Stimulated activated CD8-positive, alpha-beta memory T cell treated with anti-CD3 and anti-CD28 coated beads, Interleukin-7, amount 100 ng/mL, for 48 hours (primary cell): ENCODE data around the gene ZNF135.

Source experiments
- DNase-seq, 2 donors: peaks; one replicate each; pipeline ENCODE4 v3.0.0-alpha.2; 2020; ENCODE audit warnings: low read depth in 1 of 2; ENCODE audit errors: extremely low read depth in 1 of 2

ZNF135 gene

DNA sequence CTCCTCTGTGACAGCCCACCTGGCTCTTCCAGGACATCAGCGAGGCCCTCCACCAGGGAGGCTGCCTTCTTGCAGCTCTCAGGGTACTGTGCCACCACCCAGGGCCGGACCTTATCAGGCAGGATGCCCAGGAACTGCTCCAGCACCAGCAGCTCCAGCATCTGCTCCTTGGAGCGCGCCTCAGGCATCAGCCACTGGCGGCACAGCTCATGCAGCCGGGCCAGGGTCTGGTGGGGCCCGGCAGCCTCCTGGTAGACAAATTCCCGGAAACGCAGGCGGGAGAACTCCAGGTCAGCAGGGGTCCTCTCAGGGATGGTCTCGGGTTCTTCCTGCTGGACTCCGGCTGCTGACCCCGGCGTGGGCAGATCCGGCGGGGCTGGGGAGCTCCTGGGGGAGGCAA is 30.8 kb downstream of the ZNF135 start:
- no peak for DNase-seq

DNA sequence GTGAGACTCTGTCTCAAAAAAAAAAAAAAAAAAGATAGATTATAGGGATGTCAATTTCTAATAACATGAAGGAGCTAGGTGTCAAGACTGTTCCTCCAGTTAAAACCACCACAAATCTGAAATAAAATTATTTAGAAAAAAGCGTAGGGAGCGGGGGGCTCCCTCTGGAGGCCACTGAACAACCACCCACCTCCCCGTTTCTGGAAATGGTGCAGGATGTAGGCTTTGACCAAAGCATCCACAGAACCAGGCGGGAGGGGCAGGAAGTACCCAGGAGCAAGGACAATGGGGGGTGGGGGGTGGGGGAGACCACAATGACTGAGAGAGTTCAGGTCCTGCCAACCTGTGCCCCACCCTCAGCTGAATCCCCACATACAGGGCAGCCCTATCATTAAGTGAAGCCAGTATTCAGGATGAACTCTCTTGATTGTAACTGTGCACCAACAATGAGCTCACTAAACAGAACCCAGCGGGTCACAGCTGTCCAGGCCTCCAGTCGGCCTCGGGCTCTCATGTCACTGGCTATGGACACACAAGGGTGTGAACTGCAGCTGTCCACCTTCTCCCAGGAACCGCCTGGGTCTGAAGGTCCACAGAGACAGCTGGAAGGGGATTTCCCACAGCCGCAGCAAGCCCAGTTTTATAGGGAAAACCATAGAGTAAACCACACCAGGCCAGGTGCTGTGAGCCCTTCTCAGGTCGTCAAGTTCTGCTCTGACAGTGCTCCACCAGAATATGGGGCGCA is 32.3 kb downstream of the ZNF135 start:
- no peak for DNase-seq

DNA sequence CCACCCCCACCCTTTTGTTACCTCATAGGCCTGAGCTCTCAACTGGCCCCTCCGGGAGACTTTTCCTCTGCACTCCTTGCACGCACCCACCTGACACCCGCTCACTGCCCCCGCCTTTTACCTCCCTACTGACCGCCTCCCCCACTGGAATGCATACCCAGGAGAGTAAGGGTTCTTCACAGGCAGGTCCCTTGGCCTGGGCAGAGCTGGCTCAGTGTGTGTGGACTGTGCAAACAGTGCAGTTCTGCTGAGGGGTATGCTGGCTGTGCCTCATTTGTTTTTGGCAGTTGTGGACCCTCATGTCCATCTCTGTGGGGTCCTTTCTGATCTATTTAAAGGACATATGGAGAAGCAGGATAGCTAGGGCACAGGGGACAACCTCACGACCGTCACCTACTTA is 34.0 kb downstream of the ZNF135 start:
- DNase-seq, result no peak

DNA sequence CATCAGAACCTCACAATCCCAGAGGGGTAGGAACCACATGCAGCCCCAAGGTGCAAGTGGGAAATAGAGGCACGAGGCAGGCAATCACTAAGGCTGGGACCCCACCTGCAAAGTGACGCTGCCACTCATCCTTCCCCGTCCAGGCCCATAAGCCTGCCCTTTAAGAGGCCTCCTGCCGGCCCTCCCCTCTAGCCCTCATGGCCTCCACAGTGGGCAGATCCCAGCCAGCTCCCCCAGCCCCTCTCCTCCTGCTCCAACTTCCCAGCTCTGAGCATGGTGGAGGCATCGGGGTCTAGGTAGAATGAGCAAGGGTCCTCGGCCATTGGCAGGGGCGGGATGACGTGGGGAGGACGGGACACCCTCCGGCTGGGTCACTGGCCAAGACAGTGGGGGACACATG is 36.2 kb downstream of the ZNF135 start:
- DNase-seq, result no peak

DNA sequence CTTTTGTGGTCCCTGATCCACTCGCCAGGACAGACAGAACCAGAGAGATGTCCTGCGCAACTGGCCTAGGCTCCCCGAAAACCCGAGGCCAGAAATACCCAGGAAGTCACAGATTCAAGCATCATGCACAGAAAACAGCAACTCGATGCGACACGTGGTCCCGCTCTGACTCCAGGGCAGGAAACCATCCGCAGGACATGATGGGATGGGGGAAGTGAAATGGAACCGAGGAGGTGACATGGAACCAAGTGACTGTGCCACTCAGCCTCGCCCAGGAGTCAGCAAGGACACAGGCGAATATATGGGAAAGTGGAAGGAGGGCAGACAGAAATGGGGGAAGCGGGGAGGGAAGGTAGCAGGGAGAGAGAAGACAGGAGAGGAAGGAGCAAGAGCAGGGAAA is 37.8 kb downstream of the ZNF135 start:
- no peak for DNase-seq

DNA sequence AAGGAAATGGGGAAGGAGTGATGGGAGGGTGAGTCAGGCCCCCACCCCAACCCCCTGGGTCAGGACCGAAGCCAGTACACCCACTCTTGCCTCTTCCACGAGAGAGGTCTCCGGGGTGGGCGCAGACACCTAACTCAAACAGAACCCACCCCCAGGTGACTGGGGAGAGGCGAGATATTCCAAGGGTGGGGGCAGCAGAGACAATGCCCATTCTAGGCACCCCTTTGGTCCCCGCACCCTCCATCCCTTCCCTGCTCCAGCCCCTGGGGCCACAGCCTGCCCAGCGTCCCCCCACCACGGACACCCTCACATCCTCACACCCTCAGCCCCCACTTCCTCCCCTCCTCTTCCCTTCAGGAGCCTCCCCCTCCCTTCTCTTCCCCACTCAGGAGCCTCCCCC is 38.3 kb downstream of the ZNF135 start:
- no peak for DNase-seq

DNA sequence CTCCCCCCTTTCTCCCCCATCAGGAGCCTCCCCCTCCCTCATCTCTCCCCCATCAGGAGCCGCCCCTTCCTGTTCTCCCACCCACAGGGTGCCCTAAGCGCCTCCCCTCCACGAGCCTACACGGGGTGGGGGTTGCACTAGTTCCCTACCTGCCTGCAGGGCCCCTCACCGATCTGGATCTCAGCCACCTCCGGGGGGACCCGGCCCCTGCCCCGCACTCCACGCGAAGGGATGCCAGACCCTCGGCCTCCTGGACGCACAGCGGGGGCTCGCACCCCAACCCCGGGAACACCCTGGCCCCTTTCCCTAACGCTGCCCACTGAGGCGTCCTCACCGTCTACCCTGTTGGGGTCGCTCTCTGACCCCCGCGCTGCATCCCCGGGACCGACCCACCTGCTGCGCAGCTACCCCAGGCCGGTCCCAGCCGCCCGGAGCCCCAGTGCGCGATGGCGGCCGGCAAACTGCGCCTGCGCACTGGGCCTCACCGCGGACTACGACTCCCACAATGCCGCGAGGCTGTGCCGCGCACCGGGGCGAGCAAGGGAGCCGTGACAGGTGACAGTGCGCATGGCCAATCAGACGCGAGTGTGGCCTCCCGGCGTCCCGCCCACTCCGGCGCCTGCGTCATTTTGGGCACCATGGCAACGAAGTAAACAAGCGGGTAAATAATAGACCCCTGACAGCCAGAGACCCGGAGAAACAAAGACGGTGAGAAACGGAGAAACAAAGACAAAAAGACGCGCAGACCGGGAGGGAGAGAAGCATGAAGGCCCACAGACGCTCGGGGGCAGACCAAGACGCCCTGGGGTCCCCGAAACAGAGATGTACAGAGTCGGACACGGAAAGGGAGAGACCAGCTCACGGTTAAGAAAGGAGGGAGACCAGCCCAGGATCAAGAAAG is 38.9 kb downstream of the ZNF135 start, which contains the start of gene ZSCAN18:
ZSCAN18 (minus strand) TSS at position 451 of the 901 bp plus-strand sequence. CDS start 7,964 bp downstream, outside the sequence.
- DNase-seq, result peak; percentile 84 to 89

DNA sequence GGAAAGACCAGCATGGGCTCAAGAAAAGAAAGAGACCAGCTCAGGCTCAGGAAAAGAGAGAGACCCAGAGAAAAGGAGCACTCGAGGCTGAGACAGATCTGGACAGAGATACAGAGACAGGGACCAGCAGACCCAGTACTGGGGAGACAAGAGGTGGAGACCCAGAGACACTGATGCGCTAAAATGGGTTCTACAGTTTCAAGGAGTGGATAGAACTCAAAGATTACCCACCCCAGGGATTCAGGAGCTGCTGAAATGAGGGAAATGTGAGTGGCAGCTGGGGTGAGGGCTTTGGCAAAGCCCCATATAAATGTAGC is 39.6 kb downstream of the ZNF135 start:
- DNase-seq, result no peak

DNA sequence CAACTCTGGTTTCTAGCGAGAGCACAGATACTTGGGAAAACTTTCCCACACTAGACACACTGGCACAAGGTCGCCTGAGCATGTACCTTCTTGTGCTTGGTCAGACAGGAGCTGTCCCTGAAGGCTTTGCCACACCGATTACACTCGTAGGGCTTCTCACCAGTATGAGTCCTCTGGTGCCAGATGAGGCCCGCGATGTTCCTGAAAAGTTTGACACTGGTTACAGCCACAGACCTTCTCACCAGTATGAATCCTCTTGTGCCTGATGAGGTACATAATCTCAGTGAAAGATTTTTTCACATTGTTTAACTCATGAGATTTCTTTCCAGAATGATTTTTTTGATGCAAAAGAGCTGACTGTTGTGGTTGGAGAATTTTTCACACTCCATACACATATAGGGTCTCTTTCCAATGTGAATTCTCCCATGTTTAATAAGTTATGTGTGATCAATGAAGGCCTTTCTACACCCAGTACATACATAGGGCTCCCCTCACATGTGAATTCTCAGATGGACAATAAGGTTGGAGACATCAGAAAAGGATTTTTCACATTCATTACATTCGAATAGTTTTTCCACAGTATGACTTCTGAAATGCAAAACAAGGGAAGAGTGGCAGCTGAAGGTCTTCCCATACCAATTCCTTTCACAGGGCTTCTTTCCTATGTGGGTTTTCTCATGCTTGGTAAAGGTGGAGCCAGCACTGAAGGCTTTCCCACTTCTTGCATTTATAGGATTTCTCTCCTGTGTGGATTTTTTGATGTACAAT is 48.9 kb downstream of the ZNF135 start:
- DNase-seq, result no peak

DNA sequence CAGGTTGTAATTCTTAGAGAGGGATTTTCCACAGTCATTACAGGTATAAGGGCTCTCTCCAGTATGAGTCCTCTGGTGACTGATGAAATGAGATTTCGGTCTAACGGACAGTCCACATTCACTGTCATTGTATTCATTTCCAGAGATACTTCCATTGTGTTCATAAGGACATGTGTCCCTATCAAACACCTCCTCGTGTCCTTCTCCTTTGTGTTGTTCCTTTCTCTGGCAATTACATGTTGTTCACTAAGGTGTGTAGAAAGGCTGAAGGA is 49.4 kb downstream of the ZNF135 start:
- no peak for DNase-seq

DNA sequence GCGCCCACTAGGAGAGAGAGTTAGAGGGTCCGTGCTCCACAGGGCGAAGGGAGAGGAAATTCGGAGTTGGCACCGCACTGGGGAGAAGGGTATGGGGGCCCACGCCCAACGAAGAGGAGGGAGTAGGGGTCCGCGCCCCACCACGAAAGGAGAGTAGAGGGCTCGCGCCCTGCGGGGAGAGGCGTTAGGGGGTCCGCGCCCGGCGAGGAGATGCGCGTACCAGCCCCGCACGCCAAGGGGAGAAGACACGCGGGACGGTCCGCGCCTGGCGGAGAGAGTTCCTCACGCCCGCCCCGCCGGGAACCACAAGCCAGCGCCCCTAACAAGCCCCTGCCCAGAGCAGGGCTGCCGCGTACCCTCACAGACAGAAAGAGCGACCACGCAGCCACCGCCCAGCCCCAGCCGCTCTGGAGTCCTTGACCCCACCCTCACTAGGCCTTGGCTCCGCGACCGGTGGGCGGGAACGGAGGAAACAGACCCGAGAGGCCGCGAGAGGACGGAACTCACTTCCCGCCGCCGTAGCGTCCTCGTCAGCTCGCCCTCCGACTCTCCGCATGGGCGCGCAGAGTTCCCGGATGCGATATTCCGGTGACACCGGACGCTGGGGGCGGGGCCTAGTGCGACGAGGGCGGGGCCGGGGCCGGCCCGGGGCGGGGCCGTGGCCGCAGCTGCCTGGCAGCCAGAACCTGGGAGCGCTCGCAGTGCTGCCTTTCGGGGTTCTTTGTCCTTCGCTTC is 58.9 kb downstream of the ZNF135 start:
- no peak for DNase-seq

DNA sequence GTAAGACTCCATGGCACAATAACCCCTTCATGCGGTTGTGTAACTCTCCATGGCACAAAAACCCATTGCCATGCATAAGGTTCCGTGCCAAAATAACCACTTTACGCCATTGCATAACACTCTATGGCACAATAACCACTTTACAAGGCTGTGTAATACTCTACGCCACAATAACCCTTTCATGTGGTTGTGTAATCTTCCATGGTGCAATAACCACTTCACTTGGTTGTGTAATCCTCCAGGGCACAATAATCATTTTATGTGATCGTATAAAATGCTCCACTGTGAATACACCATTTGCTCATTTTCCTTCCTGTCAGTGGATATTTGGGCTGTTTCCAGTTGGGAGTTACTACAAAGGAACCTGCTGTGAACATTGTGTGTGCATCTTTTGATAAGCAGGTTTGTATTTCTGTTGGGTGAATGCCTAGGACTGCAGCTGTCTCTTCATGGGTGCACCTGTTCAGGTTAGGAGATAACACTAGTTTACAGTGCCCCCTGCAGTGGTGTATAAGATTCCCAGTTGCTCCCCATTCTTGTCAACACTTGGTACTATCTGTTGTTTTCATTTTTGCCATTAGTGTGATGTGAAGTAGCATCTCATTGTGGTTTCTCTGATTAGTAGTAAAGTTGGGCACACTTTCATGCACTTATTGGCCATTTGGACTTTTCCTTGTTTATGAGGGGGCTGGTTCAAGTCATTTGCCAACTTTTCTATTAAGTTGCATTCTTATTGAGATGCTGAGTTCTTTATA is 60.1 kb downstream of the ZNF135 start:
- DNase-seq, result no peak
